Ishikawa (cell line): Measurements from ENCODE around the gene MAPK4.

Experiments
- CEBPB ChIP-seq: IDR thresholded peaks from 2 replicates; pipeline ENCODE4 v1.6.1; 2012
- CREB1 ChIP-seq: IDR thresholded peaks from 2 replicates; pipeline ENCODE4 v1.6.1; 2012; ENCODE audit warnings: low read depth
- EGR1 ChIP-seq: IDR thresholded peaks from 2 replicates; pipeline ENCODE4 v1.6.1; 2012
- EP300 ChIP-seq: IDR thresholded peaks from 2 replicates; pipeline ENCODE4 v1.6.1; 2012; ENCODE audit warnings: borderline replicate concordance
- FOXM1 ChIP-seq: IDR thresholded peaks from 2 replicates; pipeline ENCODE4 v1.6.1; 2012; ENCODE audit warnings: low read depth, borderline replicate concordance
- MAX ChIP-seq: IDR thresholded peaks from 2 replicates; pipeline ENCODE4 v1.6.1; 2012
- NFIC ChIP-seq: IDR thresholded peaks from 2 replicates; pipeline ENCODE4 v1.6.1; 2012
- RAD21 ChIP-seq: IDR thresholded peaks from 2 replicates; pipeline ENCODE4 v1.6.1; 2012; ENCODE audit warnings: low read depth
- REST ChIP-seq: IDR thresholded peaks from 2 replicates; pipeline ENCODE4 v1.6.1; 2012; ENCODE audit warnings: low read depth, mild to moderate bottlenecking
- TAF1 ChIP-seq: IDR thresholded peaks from 2 replicates; pipeline ENCODE4 v1.6.1; 2012; ENCODE audit warnings: low read depth, mild to moderate bottlenecking
- TCF12 ChIP-seq: IDR thresholded peaks from 2 replicates; pipeline ENCODE4 v1.6.1; 2012; ENCODE audit warnings: low read depth
- TEAD4 ChIP-seq: IDR thresholded peaks from 2 replicates; pipeline ENCODE4 v1.6.1; 2012
- USF1 ChIP-seq: IDR thresholded peaks from 2 replicates; pipeline ENCODE4 v1.6.1; 2012
- YY1 ChIP-seq: IDR thresholded peaks from 2 replicates; pipeline ENCODE4 v1.6.1; 2012; ENCODE audit warnings: low read depth
- ZBTB7A ChIP-seq: IDR thresholded peaks from 2 replicates; pipeline ENCODE4 v1.6.1; 2012; ENCODE audit warnings: low read depth

MAPK4 gene

GRCh38 chr18:50706651-50707050 is 146.8 kb downstream of the MAPK4 start:
- TF ChIP-seq EGR1 (no peak), TEAD4 (no peak), REST (no peak), ZBTB7A (no peak), TCF12 (no peak), FOXM1 (no peak), CREB1 (no peak), EP300 (no peak)

- TF ChIP-seq CEBPB (no peak), REST (no peak), MAX (no peak), RAD21 (no peak), NFIC (no peak), YY1 (no peak), EP300 (no peak), FOXM1 (no peak), CREB1 (no peak), TCF12 (no peak)
These were observed 148.1 kb downstream of the MAPK4 start for GRCh38 chr18:50707855-50708469.

- TF ChIP-seq CREB1 (no peak), USF1 (no peak), YY1 (no peak), NFIC (no peak), EGR1 (no peak), TAF1 (no peak), REST (no peak), RAD21 (no peak), FOXM1 (no peak), EP300 (no peak), ZBTB7A (no peak), CEBPB (no peak), TEAD4 (no peak), MAX (no peak), TCF12 (no peak)
These were observed 149.3 kb downstream of the MAPK4 start for GRCh38 chr18:50709193-50709592.

GRCh38 chr18:50711386-50711785 is 151.5 kb downstream of the MAPK4 start:
- TF ChIP-seq MAX (no peak), TEAD4 (no peak), NFIC (no peak), ZBTB7A (no peak), FOXM1 (no peak), YY1 (no peak), EGR1 (no peak), TAF1 (no peak), RAD21 (no peak), EP300 (no peak), CEBPB (no peak), TCF12 (no peak), USF1 (no peak), REST (no peak), CREB1 (no peak)
